Thyroid gland (tissue), 4 donors: ENCODE results near the gene DNER.

ENCODE experiments used
- POLR2A ChIP-seq, 2 donors: fragments of 450-650 bp; IDR thresholded peaks; one replicate each; pipeline ENCODE4 v1.6.1; 2017; ENCODE audit warnings: antibody characterized with exemption in 2 of 2, mild to moderate bottlenecking in 2 of 2, moderate library complexity in 1 of 2
- TF ChIP-seq, protein P1 (sequence below), 6 experiments: fragments of 200-600 bp in 3 of 6; fragments of 450-650 bp in 3 of 6; sonication (generic) in 3 of 6; IDR thresholded peaks; one replicate each; pipeline ENCODE4 v1.5.1; 2016 to 2019; ENCODE audit warnings: antibody characterized with exemption in 6 of 6, mild to moderate bottlenecking in 2 of 6, inconsistent platforms in 1 of 6, moderate library complexity in 1 of 6

DNA sequence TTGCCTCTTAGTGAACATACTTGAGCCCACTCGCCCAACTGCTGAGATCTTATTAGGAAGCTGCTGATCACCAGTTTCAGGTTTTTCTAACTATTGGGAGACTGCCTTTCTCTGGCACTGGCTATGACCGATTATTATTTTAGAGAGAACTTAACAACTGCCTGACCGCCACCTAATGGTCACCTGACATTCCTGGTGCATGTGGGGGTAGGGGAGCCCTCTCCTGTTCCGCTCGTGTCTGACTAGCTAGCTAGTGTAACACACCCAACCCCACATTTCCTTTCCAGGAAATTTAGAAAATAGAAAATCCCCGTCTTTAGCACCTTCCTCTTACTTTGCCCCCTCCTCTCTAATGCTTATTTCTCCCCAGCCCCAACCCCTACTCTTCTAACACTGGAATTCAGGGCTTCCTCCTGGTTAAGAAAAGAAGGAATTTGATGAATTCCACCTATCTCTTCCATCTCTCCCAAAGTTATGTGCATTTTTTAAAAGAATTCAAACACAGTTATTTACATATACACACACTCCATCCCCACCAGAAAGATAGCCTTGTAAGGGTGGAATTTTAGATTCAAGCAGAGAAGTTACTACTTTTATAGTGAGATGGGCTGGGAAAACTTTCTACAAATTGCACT lies 19.4 kb upstream of the DNER start:
- TF ChIP-seq, protein P1, sequence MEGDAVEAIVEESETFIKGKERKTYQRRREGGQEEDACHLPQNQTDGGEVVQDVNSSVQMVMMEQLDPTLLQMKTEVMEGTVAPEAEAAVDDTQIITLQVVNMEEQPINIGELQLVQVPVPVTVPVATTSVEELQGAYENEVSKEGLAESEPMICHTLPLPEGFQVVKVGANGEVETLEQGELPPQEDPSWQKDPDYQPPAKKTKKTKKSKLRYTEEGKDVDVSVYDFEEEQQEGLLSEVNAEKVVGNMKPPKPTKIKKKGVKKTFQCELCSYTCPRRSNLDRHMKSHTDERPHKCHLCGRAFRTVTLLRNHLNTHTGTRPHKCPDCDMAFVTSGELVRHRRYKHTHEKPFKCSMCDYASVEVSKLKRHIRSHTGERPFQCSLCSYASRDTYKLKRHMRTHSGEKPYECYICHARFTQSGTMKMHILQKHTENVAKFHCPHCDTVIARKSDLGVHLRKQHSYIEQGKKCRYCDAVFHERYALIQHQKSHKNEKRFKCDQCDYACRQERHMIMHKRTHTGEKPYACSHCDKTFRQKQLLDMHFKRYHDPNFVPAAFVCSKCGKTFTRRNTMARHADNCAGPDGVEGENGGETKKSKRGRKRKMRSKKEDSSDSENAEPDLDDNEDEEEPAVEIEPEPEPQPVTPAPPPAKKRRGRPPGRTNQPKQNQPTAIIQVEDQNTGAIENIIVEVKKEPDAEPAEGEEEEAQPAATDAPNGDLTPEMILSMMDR (IDR thresholded peaks at IDR 0.05), result no peak
- TF ChIP-seq POLR2A (IDR thresholded peaks at IDR 0.05), result no peak
